ENCODE measurements around the gene POMT2. TPM values are rescaled to one million over a fixed set of nuclear protein-coding genes. Genes with fewer than 3 reads are reported as not detected.
A peak's percentile ranks its signal among the peaks of the same experiment; 100 is the strongest.

Gene POMT2
- total and polyA plus RNA-seq, 12 donors: 14.0 to 52.3 (median 41.7) TPM

- Histone ChIP-seq H3K9me3 (replicated peaks in 1 of 3) (no peaks in the 10 kb centered on the region), H3K36me3 (replicated peaks in 1 of 2) (no peaks in the 10 kb centered on the region), H3K27me3 (no peaks in the 10 kb centered on the region), H3K27ac (no peak overlapping the region), H3K4me1 (replicated peaks in 1 of 2) (no peaks in the 10 kb centered on the region), H3K4me3 (no peak overlapping the region)
- DNase-seq: peak in 1 of 7 donors; percentile 71
- intact Hi-C loops (cut with DNase I): no loop called here
- TF ChIP-seq, protein P1, sequence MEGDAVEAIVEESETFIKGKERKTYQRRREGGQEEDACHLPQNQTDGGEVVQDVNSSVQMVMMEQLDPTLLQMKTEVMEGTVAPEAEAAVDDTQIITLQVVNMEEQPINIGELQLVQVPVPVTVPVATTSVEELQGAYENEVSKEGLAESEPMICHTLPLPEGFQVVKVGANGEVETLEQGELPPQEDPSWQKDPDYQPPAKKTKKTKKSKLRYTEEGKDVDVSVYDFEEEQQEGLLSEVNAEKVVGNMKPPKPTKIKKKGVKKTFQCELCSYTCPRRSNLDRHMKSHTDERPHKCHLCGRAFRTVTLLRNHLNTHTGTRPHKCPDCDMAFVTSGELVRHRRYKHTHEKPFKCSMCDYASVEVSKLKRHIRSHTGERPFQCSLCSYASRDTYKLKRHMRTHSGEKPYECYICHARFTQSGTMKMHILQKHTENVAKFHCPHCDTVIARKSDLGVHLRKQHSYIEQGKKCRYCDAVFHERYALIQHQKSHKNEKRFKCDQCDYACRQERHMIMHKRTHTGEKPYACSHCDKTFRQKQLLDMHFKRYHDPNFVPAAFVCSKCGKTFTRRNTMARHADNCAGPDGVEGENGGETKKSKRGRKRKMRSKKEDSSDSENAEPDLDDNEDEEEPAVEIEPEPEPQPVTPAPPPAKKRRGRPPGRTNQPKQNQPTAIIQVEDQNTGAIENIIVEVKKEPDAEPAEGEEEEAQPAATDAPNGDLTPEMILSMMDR (IDR thresholded peaks at IDR 0.05): no peak
- TF ChIP-seq POLR2A (IDR thresholded peaks at IDR 0.05): no peak
- WGBS, 4 donors: 43 to 54% (median 51%) methylated on average over 9 to 10 of the region's 10 CpGs
Measured at GRCh38 chr14:77260631-77261030, 60.1 kb downstream of the POMT2 start.

GRCh38 chr14:77260199-77260598 lies 60.5 kb downstream of the POMT2 start:
- 81 to 90% (median 86%) methylated on average over 6 to 11 of the region's 11 CpGs for WGBS, 4 donors
- no peaks in the 10 kb centered on the region for H3K4me1 ChIP-seq (replicated peaks in 1 of 2)
- no peak for DNase-seq

DNA sequence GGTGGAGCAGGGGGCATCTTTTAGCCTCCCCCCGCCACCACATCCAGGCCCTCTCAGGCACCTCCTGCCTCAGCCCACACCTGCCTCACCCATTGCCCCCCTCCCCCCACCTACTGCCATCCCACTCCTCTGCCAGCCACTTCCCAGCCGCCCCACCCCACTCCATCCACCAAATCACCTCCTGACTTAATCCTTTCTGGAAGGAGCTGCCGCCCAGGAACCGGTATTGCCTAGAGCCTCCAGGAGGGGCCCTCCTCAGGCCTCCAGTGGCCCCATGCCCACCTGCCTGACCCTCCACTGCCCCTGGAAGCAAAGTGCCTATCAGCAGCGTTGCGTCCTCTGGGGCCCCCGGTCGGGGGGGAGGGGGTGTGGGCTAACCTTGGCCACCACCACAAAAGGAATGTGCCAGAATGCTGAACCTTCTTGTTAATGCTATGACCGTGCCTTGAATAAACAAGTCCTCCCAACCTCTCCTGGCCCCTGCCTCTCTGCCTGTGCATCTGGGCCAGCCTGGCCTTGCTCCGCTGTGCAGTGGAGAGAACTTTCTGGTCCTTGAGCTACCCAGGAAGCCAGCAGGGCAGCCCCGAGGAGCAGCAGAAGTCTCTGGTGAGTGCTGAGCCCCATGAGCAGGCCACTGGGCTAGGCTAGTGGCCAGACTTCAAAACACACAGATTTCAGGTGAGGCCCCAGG lies 61.5 kb downstream of the POMT2 start:
- intact Hi-C loops (cut with DNase I): no loop called here
- Histone ChIP-seq H3K4me1 (replicated peaks in 1 of 2) (no peaks in the 10 kb centered on the region), H3K27ac (no peak overlapping the region), H3K27me3 (no peaks in the 10 kb centered on the region), H3K9me3 (replicated peaks in 1 of 3) (no peaks in the 10 kb centered on the region), H3K36me3 (replicated peaks in 1 of 2) (no peaks in the 10 kb centered on the region), H3K4me3 (no peak overlapping the region)
- TF ChIP-seq POLR2A (IDR thresholded peaks at IDR 0.05): no peak
- TF ChIP-seq, protein P1 (IDR thresholded peaks at IDR 0.05): no peak
- no peak for DNase-seq
- WGBS, 4 donors: 45 to 52% (median 49%) methylated on average over 9 to 11 of the region's 11 CpGs

More at GRCh38 chr14:77260199-77260598, 60.5 kb downstream of the POMT2 start:
- no peak overlapping the region for H3K27ac ChIP-seq
- no peak for TF ChIP-seq POLR2A (IDR thresholded peaks at IDR 0.05)
- TF ChIP-seq, protein P1 (IDR thresholded peaks at IDR 0.05): no peak
- no peaks in the 10 kb centered on the region for H3K9me3 ChIP-seq (replicated peaks in 1 of 3)
- H3K27me3 ChIP-seq: no peaks in the 10 kb centered on the region
- intact Hi-C loops (cut with DNase I): no loop called here
- no peaks in the 10 kb centered on the region for H3K36me3 ChIP-seq (replicated peaks in 1 of 2)
- no peak overlapping the region for H3K4me3 ChIP-seq

DNA sequence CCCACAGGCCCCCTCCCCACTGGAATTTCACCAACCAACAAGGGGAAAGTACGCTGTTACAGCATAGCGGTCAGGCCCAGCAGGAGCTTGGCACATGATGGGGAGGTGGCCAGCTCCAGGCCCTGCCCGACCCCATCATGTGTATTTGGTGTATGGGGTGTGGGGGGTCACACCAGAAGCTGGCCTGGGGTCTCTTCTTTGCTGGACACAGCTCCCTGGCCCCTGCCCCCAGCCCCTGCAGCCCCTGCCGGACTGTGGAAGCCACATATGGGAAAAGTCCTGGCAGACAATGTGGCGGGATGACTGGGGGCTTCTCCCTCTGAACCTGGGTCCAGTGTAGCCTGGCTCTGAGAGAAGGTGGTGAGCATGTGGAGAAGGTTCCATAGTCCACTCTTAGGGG lies 62.1 kb downstream of the POMT2 start:
- no peak for DNase-seq
- no peaks in the 10 kb centered on the region for H3K27me3 ChIP-seq
- H3K4me1 ChIP-seq (replicated peaks in 1 of 2): no peaks in the 10 kb centered on the region
- TF ChIP-seq, protein P1 (IDR thresholded peaks at IDR 0.05): no peak
- TF ChIP-seq POLR2A (IDR thresholded peaks at IDR 0.05): no peak
- WGBS, 4 donors: 89 to 96% (median 93%) methylated on average over 3 to 5 of the region's 5 CpGs
- no peaks in the 10 kb centered on the region for H3K36me3 ChIP-seq (replicated peaks in 1 of 2)
- H3K4me3 ChIP-seq: no peak overlapping the region
- no peak overlapping the region for H3K27ac ChIP-seq
- intact Hi-C loops (cut with DNase I): no loop called here
- no peaks in the 10 kb centered on the region for H3K9me3 ChIP-seq (replicated peaks in 1 of 3)
